Measurements from ENCODE around the gene C10orf90. TPM values are rescaled to one million over a fixed set of nuclear protein-coding genes. Genes with fewer than 3 reads are reported as not detected.
"Not testable (repeated sequence)": the region's sequence is repeated elsewhere in the genome, so short reads cannot be mapped to it uniquely, and the experiment has no call there.

C10orf90 gene
- total RNA-seq, 1 donor from 2014 or later, result not detected

- no peak for DNase-seq
- H3K36me3 Mint-ChIP-seq (ENCODE audit: low read depth), result no peaks in the 10 kb centered on the region
- intact Hi-C loops (cut with micrococcal nuclease), result loop anchor here (1.0 kb wide), 1 partner anchor 406 kb away; no protein-coding TSS in a partner anchor
- peaks cover 34% of the 10 kb centered on the region for H3K27me3 Mint-ChIP-seq
- peaks cover 5% of the 10 kb centered on the region for H3K4me1 Mint-ChIP-seq
- CTCF ChIA-PET, result no interaction called here
- peaks cover 2% of the 10 kb centered on the region for H3K9me3 Mint-ChIP-seq
- TF ChIP-seq, protein P1, sequence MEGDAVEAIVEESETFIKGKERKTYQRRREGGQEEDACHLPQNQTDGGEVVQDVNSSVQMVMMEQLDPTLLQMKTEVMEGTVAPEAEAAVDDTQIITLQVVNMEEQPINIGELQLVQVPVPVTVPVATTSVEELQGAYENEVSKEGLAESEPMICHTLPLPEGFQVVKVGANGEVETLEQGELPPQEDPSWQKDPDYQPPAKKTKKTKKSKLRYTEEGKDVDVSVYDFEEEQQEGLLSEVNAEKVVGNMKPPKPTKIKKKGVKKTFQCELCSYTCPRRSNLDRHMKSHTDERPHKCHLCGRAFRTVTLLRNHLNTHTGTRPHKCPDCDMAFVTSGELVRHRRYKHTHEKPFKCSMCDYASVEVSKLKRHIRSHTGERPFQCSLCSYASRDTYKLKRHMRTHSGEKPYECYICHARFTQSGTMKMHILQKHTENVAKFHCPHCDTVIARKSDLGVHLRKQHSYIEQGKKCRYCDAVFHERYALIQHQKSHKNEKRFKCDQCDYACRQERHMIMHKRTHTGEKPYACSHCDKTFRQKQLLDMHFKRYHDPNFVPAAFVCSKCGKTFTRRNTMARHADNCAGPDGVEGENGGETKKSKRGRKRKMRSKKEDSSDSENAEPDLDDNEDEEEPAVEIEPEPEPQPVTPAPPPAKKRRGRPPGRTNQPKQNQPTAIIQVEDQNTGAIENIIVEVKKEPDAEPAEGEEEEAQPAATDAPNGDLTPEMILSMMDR (IDR thresholded peaks at IDR 0.05), result no peak
- ATAC-seq (ENCODE audit: low read depth), result no peak
- H3K4me3 Mint-ChIP-seq, result peak within 1 kb of the TSS; percentile 59
- no peak within 1 kb of the TSS for H3K27ac Mint-ChIP-seq
- POLR2A ChIA-PET, result no interaction called here
These were observed 282.3 kb downstream of the C10orf90 start, which contains the start of gene ADAM12 for GRCh38 chr10:126387931-126388911. Gene ADAM12, minus strand, starts transcription at chr10:126388477. Its CDS starts 332 bp downstream, at chr10:126388145.

- POLR2A ChIA-PET, result no interaction called here
- ATAC-seq (ENCODE audit: low read depth) (no peak), DNase-seq (peak; percentile 25)
- TF ChIP-seq, protein P1 (IDR thresholded peaks at IDR 0.05), result no peak
- CTCF ChIA-PET, result interaction anchor here (0.8 to 1.6 kb wide), 2 partner anchors 405 to 407 kb away, joined by 3 read pairs; no protein-coding TSS in a partner anchor
- Mint-ChIP-seq H3K4me3 (peak overlapping the region; percentile 59), H3K4me1 (peaks cover 5% of the 10 kb centered on the region), H3K27me3 (peaks cover 35% of the 10 kb centered on the region), H3K36me3 (ENCODE audit: low read depth) (no peaks in the 10 kb centered on the region), H3K9me3 (peaks cover 3% of the 10 kb centered on the region), H3K27ac (no peak overlapping the region)
- intact Hi-C loops (cut with micrococcal nuclease), result loop anchor here (1.0 kb wide), 1 partner anchor 405 kb away; no protein-coding TSS in a partner anchor
These were observed 283.2 kb downstream of the C10orf90 start for GRCh38 chr10:126387041-126387921.

DNA sequence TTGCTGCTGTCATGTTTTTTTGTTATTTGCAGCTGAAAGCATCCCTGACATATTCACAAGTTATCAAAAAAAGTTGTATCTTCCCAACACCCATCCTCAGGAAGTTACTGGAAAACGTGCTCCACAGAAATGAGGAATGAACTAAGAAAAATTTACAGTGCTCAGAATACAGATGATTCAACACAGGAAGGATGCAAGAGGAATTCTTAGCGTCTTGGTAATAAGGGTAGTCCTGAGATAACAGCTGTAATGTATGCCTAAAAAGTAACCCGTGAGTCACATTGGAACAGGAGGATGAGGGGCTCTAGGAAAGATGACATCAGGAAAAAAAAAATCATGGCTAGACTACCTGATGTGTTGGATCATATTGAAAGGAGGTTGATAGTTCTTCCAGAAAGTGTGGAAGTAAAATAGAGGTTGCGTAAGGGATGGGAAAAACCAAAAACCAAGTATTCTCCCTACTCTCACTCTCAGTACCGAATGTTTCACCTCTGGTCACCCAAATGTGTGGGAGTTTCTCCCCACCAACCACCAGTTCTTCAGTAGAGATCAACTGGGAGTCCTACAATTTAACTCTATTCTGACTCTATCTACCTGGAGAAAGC is 286.1 kb downstream of the C10orf90 start:
- ATAC-seq (ENCODE audit: low read depth), result no peak
- Mint-ChIP-seq H3K4me3 (no peak overlapping the region), H3K27ac (no peak overlapping the region), H3K4me1 (peaks cover 5% of the 10 kb centered on the region), H3K9me3 (peaks cover 3% of the 10 kb centered on the region), H3K36me3 (ENCODE audit: low read depth) (no peaks in the 10 kb centered on the region), H3K27me3 (peaks cover 31% of the 10 kb centered on the region)
- ChIA-PET CTCF (no interaction called here), POLR2A (no interaction called here)
- TF ChIP-seq, protein P1 (IDR thresholded peaks at IDR 0.05), result no peak
- DNase-seq, result no peak
- intact Hi-C loops (cut with micrococcal nuclease), result no loop called here

DNA sequence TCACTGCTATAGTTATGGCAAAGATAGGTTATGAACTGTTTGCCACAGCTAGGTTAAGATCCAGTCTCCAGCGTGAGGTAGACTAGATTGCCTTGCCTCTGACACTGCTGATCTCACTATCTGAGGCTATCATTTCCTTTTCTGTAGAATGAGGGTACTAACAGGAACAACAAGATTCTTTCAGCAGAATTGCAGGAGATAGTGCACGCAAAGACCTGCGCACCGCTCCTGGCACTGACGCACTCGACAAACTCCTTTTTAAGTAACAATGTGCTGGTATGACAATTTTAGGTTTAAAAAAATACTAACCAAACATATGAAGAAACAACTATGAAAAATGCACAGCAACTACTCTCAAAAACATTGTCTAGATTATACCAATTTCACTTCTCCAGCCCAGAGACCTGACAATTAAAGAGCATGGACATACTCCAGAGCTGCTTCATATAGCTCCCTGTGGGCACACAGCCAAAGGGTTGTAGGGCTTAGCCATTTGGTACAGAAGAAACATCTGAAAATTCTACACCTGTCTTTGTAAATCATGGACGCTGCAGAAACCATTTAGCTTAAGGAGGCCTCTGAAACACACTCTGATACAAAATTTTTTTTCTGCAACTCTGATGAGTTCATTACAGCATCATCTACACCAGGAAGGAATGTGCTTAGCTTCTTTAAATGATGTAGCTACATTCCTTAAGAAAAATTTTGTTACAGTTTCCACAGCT is 290.0 kb downstream of the C10orf90 start:
- Mint-ChIP-seq H3K4me3 (no peak overlapping the region), H3K4me1 (no peaks in the 10 kb centered on the region), H3K27ac (no peak overlapping the region), H3K9me3 (peaks cover 3% of the 10 kb centered on the region), H3K27me3 (peaks cover 6% of the 10 kb centered on the region), H3K36me3 (ENCODE audit: low read depth) (no peaks in the 10 kb centered on the region)
- ATAC-seq (ENCODE audit: low read depth), result no peak
- ChIA-PET CTCF (no interaction called here), POLR2A (no interaction called here)
- TF ChIP-seq, protein P1 (IDR thresholded peaks at IDR 0.05), result no peak
- no peak for DNase-seq
- intact Hi-C loops (cut with micrococcal nuclease), result no loop called here

DNA sequence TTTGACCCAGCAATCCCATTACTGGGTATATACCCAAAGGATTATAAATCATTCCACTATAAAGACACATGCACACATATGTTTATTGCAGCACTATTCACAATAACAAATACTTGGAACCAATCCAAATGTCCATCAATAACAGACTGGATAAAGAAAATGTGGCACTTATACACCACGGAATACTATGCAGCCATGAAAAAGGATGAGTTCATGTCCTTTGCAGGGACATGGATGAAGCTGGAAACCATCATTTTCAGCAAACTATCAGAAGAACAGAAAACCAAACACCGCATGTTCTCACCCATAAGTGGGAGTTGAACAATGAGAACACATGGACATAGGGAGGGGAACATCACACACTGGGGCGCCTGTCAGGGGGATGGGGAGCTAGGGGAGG is 291.3 kb downstream of the C10orf90 start:
- H3K27ac Mint-ChIP-seq; H3K27me3 Mint-ChIP-seq; H3K4me1 Mint-ChIP-seq; H3K4me3 Mint-ChIP-seq; DNase-seq; ATAC-seq (ENCODE audit: low read depth); CTCF ChIA-PET; H3K36me3 Mint-ChIP-seq (ENCODE audit: low read depth); intact Hi-C loops (cut with micrococcal nuclease); H3K9me3 Mint-ChIP-seq: not testable (repeated sequence)
- POLR2A ChIA-PET, result interaction anchor here (0.7 kb wide), 1 partner anchor 352 kb away, joined by 3 read pairs; no protein-coding TSS in a partner anchor
